Endodermal cell (in vitro differentiated cells): ENCODE data around the gene HTD2. TPM values are rescaled to one million over a fixed set of nuclear protein-coding genes. Genes with fewer than 3 reads are reported as not detected.

ENCODE experiments used
- DNase-seq: peaks from one replicate; pipeline ENCODE4 v3.0.0-alpha.2; 2017
- H3K27ac ChIP-seq: 2 replicates; pipeline ENCODE4 v1.5.1; 2013; ENCODE audit warnings: mild to moderate bottlenecking, low read depth, low read length, moderate library complexity
- H3K27me3 ChIP-seq: 2 replicates; pipeline ENCODE4 v1.6.1; 2013; ENCODE audit warnings: mild to moderate bottlenecking, low read length, moderate library complexity; ENCODE audit not compliant: insufficient read depth, control insufficient read depth, poor library complexity, severe bottlenecking
- H3K36me3 ChIP-seq: 2 replicates; pipeline ENCODE4 v1.7.0; 2013; ENCODE audit warnings: mild to moderate bottlenecking, low read length, moderate library complexity; ENCODE audit not compliant: control insufficient read depth, insufficient read depth
- H3K4me1 ChIP-seq: one replicate; pipeline ENCODE4 v1.7.0; 2013; ENCODE audit warnings: low read length; ENCODE audit not compliant: control insufficient read depth, insufficient read depth
- H3K4me3 ChIP-seq: 2 replicates; pipeline ENCODE4 v1.5.1; 2013; ENCODE audit warnings: mild to moderate bottlenecking, low read length, moderate library complexity
- H3K9ac ChIP-seq: 2 replicates; pipeline ENCODE4 v1.6.1; 2013; ENCODE audit warnings: mild to moderate bottlenecking, low read length, moderate library complexity; ENCODE audit not compliant: poor library complexity, severe bottlenecking; ENCODE audit errors: extremely low read depth
- H3K9me3 ChIP-seq: 2 replicates; pipeline ENCODE4 v1.6.1; 2013; ENCODE audit warnings: mild to moderate bottlenecking, low read length, moderate library complexity; ENCODE audit not compliant: control insufficient read depth
- H3K27ac Mint-ChIP-seq: 2 replicates; pipeline ENCODE4 v1.8.0; 2020; ENCODE audit warnings: mixed read lengths
- H3K27me3 Mint-ChIP-seq: 2 replicates; pipeline ENCODE4 v1.8.0; 2021; ENCODE audit warnings: mild to moderate bottlenecking, mixed read lengths; ENCODE audit not compliant: insufficient read depth
- H3K36me3 Mint-ChIP-seq: 2 replicates; pipeline ENCODE4 v1.8.0; 2020; ENCODE audit warnings: low read depth, mixed read lengths
- H3K4me1 Mint-ChIP-seq: 2 replicates; pipeline ENCODE4 v1.8.0; 2020; ENCODE audit warnings: mixed read lengths
- H3K4me3 Mint-ChIP-seq: 2 replicates; pipeline ENCODE4 v1.8.0; 2020; ENCODE audit warnings: mild to moderate bottlenecking, moderate library complexity, mixed read lengths
- H3K9me3 Mint-ChIP-seq: 2 replicates; pipeline ENCODE4 v1.8.0; 2020; ENCODE audit warnings: mild to moderate bottlenecking, mixed read lengths
- CTCF ChIP-seq: fragments of 200-600 bp; sonication (generic); conservative IDR thresholded peaks from 2 replicates; pipeline ENCODE4 v1.5.0; 2021; ENCODE audit warnings: antibody characterized with exemption, mild to moderate bottlenecking
- WGBS, 2 experiments: methylation state at CpG; one replicate each; pipeline versions ENCODE4 v1.1.5 to v1.1.7; 2013; ENCODE audit warnings: missing lambda C conversion rate in 2 of 2, mixed read lengths in 1 of 2; ENCODE audit not compliant: insufficient coverage in 1 of 2, insufficient read length in 1 of 2; 5-methylcytosine and 5-hydroxymethylcytosine counted together
- total RNA-seq, 2 donors: library from RNA; stranded (reverse); fragmentation: NEBNext Ultra II Directional in 1 of 2; extraction: Animal tissue kit (Norgen Biotek cat#: 25700) in 1 of 2; gene quantifications; 2 replicates in 1 of 2; 3 replicates in 1 of 2; pipeline ENCODE4 v1.2.1, GENCODE V29; 2021

The HTD2 gene
- total RNA-seq, 2 donors from 2014 or later: 10.5 to 13.7 TPM

DNA sequence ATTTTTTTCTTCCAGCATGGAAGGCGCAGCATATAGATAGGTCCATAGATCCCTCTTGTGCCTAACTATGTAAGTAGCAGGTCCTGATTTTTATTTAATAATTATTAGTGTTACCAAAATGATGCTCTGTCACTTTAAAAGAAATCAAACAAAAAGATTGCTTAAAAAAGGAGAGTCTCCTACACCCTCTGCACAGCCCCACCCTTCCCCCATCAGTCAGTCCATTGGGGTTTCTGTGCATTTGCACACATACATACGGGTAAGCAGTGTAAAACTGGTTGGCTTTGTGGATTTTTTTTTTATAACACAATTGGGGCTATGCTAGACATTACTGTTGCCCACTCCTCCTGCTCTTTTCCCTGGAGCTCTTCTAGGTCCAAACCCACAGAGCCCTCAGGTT lies 7.2 kb upstream of the HTD2 start:
- H3K9ac ChIP-seq: no peak overlapping the region
- TF ChIP-seq CTCF: no peak
- WGBS, 2 experiments: 90 to 100% methylated on average over 1 of the region's 2 CpGs
- Mint-ChIP-seq H3K27me3 (peaks cover 21% of the 10 kb centered on the region), H3K36me3 (peaks cover 1% of the 10 kb centered on the region), H3K9me3 (peaks cover under 1% of the 10 kb centered on the region), H3K4me1 (peaks cover 3% of the 10 kb centered on the region), H3K4me3 (no peak overlapping the region), H3K27ac (no peak overlapping the region)
- no peaks in the 10 kb centered on the region for H3K9me3 ChIP-seq
- DNase-seq: no peak
- H3K4me1 ChIP-seq: no peaks in the 10 kb centered on the region
- peaks cover 11% of the 10 kb centered on the region for H3K27me3 ChIP-seq
- H3K4me3 ChIP-seq: no peak overlapping the region
- H3K27ac ChIP-seq: no peak overlapping the region
- H3K36me3 ChIP-seq: no peaks in the 10 kb centered on the region

GRCh38 chr3:58299839-58300516 lies 6.3 kb upstream of the HTD2 start:
- 25 to 29% methylated on average over 7 to 8 of the region's 8 CpGs for WGBS, 2 experiments
- no peak overlapping the region for H3K27ac Mint-ChIP-seq
- Histone ChIP-seq H3K9ac (no peak overlapping the region), H3K4me1 (no peaks in the 10 kb centered on the region), H3K27ac (no peak overlapping the region), H3K27me3 (peaks cover 11% of the 10 kb centered on the region), H3K9me3 (no peaks in the 10 kb centered on the region), H3K4me3 (no peak overlapping the region), H3K36me3 (no peaks in the 10 kb centered on the region)
- H3K4me3 Mint-ChIP-seq: no peak overlapping the region
- no peaks in the 10 kb centered on the region for H3K9me3 Mint-ChIP-seq
- peak; percentile 60 for DNase-seq
- no peaks in the 10 kb centered on the region for H3K36me3 Mint-ChIP-seq
- peak; percentile 83 for TF ChIP-seq CTCF
- H3K27me3 Mint-ChIP-seq: peaks cover 21% of the 10 kb centered on the region
- peaks cover 3% of the 10 kb centered on the region for H3K4me1 Mint-ChIP-seq

DNA sequence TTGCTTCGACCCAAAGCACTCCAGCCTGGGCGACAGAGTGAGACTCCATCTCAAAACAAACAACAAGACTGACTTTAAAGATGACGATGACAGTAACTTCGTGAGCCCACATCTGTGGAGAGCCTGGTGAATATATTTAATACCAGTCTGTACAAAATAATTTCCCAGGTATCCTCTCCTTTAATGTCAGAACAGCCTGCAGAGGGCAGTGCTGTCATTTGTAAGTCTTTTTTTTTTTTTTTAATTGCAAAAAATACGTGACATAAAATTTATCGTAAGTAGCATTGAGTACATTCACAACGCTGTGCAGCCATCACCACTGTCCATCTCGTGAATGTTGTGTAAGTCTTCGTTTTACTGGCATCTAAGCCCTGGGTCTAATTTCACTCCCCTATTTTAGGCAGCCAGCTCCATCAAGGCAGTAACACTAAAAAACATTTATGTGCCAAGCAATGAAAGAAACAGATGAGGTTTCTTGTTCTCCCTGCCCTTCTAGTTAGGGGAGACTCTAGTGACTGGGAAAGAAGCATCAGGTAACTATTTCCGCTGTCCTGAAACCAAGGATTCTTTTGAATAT lies 1.4 kb downstream of the HTD2 start:
- peak; percentile 55 for DNase-seq
- Histone ChIP-seq H3K27ac (no peak overlapping the region), H3K4me3 (peak overlapping the region; percentile 87), H3K9me3 (no peaks in the 10 kb centered on the region), H3K4me1 (peaks cover 9% of the 10 kb centered on the region), H3K27me3 (peaks cover 4% of the 10 kb centered on the region), H3K9ac (peak overlapping the region; percentile 93), H3K36me3 (peaks cover 37% of the 10 kb centered on the region)
- Mint-ChIP-seq H3K4me3 (peak overlapping the region; percentile 98), H3K9me3 (no peaks in the 10 kb centered on the region), H3K4me1 (peaks cover 17% of the 10 kb centered on the region), H3K27me3 (peaks cover 3% of the 10 kb centered on the region), H3K27ac (peak overlapping the region; percentile 100), H3K36me3 (peaks cover 39% of the 10 kb centered on the region)
- 79 to 84% methylated on average over 5 to 10 of the region's 10 CpGs for WGBS, 2 experiments
- TF ChIP-seq CTCF: peak; percentile 75
